ENCODE results near the gene CAP2. TPM values are rescaled to one million over a fixed set of nuclear protein-coding genes. Genes with fewer than 3 reads are reported as not detected.

CAP2 gene
- total and polyA plus RNA-seq, 9 of the 15 experiments (the other 6 are each of a cell fraction or from before 2014, with no cell fraction given), result not detected

DNA sequence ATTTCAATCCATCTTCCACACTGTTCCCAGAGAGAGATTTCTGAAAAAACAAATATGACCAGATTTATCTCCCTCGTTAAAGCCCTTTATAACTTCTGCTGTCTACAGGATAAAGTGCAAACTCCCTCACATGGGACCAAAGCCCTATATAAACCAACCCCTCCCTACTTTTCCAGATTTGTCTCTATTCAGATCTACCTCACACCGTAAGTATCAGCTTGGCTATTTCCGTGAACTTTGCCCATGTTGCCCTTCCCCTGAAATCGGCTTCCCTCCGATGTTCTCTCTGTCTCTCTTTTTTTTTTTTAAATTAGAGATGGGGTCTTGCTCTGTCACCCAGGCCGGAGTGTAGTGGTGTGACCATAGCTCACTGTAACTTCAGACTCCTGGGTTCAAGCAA lies 194.6 kb downstream of the CAP2 start:
- in situ Hi-C loops (cut with MboI) (no loop called here), intact Hi-C loops (cut with micrococcal nuclease) (loop anchor here (5.0 to 10.0 kb wide), 2 partner anchors 313 to 529 kb away; no protein-coding TSS in a partner anchor)
- WGBS (ENCODE audit: insufficient coverage, low coverage, missing lambda C conversion rate), result 8% methylated on average over 6 of the region's 6 CpGs

DNA sequence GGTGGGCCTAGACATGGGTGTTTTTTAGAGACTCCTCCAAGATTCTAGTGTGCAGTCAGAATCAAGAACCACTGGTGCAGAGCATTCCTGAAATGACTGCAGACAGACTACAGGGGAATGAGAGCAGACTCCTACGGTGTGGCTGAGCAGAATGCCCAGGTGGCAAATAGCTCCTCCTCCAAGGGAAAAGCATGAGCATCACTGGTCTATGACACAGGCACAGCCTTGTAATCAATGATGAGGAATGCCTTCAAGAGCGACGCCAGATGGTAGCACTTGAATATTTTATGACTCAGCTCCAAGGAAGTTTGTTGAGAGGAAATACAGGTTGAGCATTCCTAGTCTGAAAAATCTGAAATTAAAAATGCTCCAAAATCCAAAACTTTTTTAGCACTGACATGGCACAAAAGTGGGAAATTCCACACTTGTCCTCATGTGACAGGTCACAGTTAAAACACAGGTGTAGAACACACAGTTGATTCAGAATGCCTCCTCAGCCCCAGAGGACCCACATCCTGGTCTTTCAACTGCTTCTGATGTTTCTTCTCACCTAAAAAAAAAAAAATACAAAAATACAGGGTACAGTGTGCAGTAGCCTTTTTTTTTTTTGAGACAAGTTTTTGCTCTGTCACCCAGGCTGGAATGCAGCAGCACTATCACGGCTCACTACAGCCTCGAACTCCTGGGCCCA lies 196.2 kb downstream of the CAP2 start:
- Histone ChIP-seq H3K27ac (ENCODE audit: extremely low read depth, low read depth, low read length) (no peak overlapping the region), H4K20me1 (replicated peaks; ENCODE audit: control insufficient read depth, insufficient read depth, low read length) (no peaks in the 10 kb centered on the region), H3K27me3 (ENCODE audit: control insufficient read depth in 2 of 2, insufficient read depth in 2 of 2, low read length in 2 of 2) (no peaks in the 10 kb centered on the region), H3K36me3 (ENCODE audit: control insufficient read depth, insufficient read depth, low read length) (no peaks in the 10 kb centered on the region), H2AFZ (ENCODE audit: low read depth, low read length) (no peak overlapping the region), H3K9me3 (replicated peaks; ENCODE audit: control insufficient read depth, insufficient read depth, low read depth, low read length) (no peaks in the 10 kb centered on the region), H3K4me3 (no peak overlapping the region), H3K9me1 (ENCODE audit: control insufficient read depth, insufficient read depth, low read length) (no peaks in the 10 kb centered on the region), H3K9ac (ENCODE audit: insufficient read depth in 1 of 2, low read depth in 2 of 2, low read length in 2 of 2) (no peak overlapping the region), H3K79me2 (ENCODE audit: control insufficient read depth, insufficient read depth, low read length) (no peaks in the 10 kb centered on the region), H3K4me1 (replicated peaks in 1 of 2; ENCODE audit: control insufficient read depth in 2 of 2, insufficient read depth in 2 of 2, low read length in 2 of 2) (no peaks in the 10 kb centered on the region), H3K4me2 (ENCODE audit: insufficient read depth, low read length) (no peak overlapping the region)
- ChIA-PET CTCF (ENCODE audit: low intra/inter-chr PET ratio) (interaction anchor here (1.1 kb wide), 1 partner anchor 914 kb away, joined by 5 read pairs; no protein-coding TSS in a partner anchor), POLR2A (interaction anchor here (0.6 kb wide), 1 partner anchor 169 kb away, joined by 3 read pairs; no protein-coding TSS in a partner anchor)
- WGBS (ENCODE audit: insufficient coverage, low coverage, missing lambda C conversion rate), result 24% methylated on average over 4 of the region's 5 CpGs
- DNase-seq (ENCODE audit: extremely low read depth in 1 of 4, low spot score in 3 of 4) (no peak), ATAC-seq (peak; percentile 64), FAIRE-seq (peak; percentile 23)
- BruUV-seq (replicated peaks), result no TSS peak
- intact Hi-C loops (cut with micrococcal nuclease), result loop anchor here (5.0 to 10.0 kb wide), 2 partner anchors 315 to 528 kb away; no protein-coding TSS in a partner anchor
- in situ Hi-C loops (cut with MboI), result loop anchor here (5.0 kb wide), 2 partner anchors 432 to 903 kb away; no protein-coding TSS in a partner anchor
- TF ChIP-seq RAD21 (CRISPR knock-in tag; conservative IDR thresholded peaks at IDR 0.05 in 1 of 2, IDR thresholded peaks at IDR 0.05 in 1 of 2), result peak in 1 of 2 experiments; percentile 76; a peak in 3 of 4 replicates
- TF ChIP-seq, protein P1, sequence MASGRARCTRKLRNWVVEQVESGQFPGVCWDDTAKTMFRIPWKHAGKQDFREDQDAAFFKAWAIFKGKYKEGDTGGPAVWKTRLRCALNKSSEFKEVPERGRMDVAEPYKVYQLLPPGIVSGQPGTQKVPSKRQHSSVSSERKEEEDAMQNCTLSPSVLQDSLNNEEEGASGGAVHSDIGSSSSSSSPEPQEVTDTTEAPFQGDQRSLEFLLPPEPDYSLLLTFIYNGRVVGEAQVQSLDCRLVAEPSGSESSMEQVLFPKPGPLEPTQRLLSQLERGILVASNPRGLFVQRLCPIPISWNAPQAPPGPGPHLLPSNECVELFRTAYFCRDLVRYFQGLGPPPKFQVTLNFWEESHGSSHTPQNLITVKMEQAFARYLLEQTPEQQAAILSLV (tag; IDR thresholded peaks at IDR 0.05), result no peak
- no peak for TF ChIP-seq GATA2 (CRISPR knock-in tag; IDR thresholded peaks at IDR 0.05)
- no peak for TF ChIP-seq CBX1 (IDR thresholded peaks at IDR 0.05; ENCODE audit: low read depth)
- TF ChIP-seq, protein P2, sequence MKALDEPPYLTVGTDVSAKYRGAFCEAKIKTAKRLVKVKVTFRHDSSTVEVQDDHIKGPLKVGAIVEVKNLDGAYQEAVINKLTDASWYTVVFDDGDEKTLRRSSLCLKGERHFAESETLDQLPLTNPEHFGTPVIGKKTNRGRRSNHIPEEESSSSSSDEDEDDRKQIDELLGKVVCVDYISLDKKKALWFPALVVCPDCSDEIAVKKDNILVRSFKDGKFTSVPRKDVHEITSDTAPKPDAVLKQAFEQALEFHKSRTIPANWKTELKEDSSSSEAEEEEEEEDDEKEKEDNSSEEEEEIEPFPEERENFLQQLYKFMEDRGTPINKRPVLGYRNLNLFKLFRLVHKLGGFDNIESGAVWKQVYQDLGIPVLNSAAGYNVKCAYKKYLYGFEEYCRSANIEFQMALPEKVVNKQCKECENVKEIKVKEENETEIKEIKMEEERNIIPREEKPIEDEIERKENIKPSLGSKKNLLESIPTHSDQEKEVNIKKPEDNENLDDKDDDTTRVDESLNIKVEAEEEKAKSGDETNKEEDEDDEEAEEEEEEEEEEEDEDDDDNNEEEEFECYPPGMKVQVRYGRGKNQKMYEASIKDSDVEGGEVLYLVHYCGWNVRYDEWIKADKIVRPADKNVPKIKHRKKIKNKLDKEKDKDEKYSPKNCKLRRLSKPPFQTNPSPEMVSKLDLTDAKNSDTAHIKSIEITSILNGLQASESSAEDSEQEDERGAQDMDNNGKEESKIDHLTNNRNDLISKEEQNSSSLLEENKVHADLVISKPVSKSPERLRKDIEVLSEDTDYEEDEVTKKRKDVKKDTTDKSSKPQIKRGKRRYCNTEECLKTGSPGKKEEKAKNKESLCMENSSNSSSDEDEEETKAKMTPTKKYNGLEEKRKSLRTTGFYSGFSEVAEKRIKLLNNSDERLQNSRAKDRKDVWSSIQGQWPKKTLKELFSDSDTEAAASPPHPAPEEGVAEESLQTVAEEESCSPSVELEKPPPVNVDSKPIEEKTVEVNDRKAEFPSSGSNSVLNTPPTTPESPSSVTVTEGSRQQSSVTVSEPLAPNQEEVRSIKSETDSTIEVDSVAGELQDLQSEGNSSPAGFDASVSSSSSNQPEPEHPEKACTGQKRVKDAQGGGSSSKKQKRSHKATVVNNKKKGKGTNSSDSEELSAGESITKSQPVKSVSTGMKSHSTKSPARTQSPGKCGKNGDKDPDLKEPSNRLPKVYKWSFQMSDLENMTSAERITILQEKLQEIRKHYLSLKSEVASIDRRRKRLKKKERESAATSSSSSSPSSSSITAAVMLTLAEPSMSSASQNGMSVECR (CRISPR knock-in tag; IDR thresholded peaks at IDR 0.05), result no peak

More for the DNA sequence above, 194.6 kb downstream of the CAP2 start:
- H2AFZ ChIP-seq (ENCODE audit: low read depth, low read length), result no peak overlapping the region
- FAIRE-seq (no peak), ATAC-seq (no peak), DNase-seq (ENCODE audit: extremely low read depth in 1 of 4, low spot score in 3 of 4) (no peak)
- no peaks in the 10 kb centered on the region for H3K9me1 ChIP-seq (ENCODE audit: control insufficient read depth, insufficient read depth, low read length)
- BruUV-seq (replicated peaks), result no TSS peak
- H3K9me3 ChIP-seq (replicated peaks; ENCODE audit: control insufficient read depth, insufficient read depth, low read depth, low read length), result no peaks in the 10 kb centered on the region
- no peak overlapping the region for H3K4me2 ChIP-seq (ENCODE audit: insufficient read depth, low read length)
- ChIA-PET CTCF (ENCODE audit: low intra/inter-chr PET ratio) (no interaction called here), POLR2A (interaction anchor here (0.8 to 1.2 kb wide), 2 partner anchors 11 to 12 kb away, joined by 3 read pairs; partner anchors contain the start of gene FAM8A1)
- H4K20me1 ChIP-seq (replicated peaks; ENCODE audit: control insufficient read depth, insufficient read depth, low read length), result no peaks in the 10 kb centered on the region
- TF ChIP-seq ZNF347 (CRISPR knock-in tag; IDR thresholded peaks at IDR 0.05; ENCODE audit: low read depth) (no peak), TRIM24 (IDR thresholded peaks at IDR 0.05) (no peak), POLR3A (IDR thresholded peaks at IDR 0.05; ENCODE audit: borderline replicate concordance, extremely low read depth, insufficient read depth, insufficient read length) (no peak), ZC3H11A (IDR thresholded peaks at IDR 0.05; ENCODE audit: low read depth, low read length) (no peak)
- TF ChIP-seq, protein P3, sequence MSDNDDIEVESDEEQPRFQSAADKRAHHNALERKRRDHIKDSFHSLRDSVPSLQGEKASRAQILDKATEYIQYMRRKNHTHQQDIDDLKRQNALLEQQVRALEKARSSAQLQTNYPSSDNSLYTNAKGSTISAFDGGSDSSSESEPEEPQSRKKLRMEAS (CRISPR knock-in tag; IDR thresholded peaks at IDR 0.05), result no peak
- H3K79me2 ChIP-seq (ENCODE audit: control insufficient read depth, insufficient read depth, low read length), result no peaks in the 10 kb centered on the region
- H3K9ac ChIP-seq (ENCODE audit: insufficient read depth in 1 of 2, low read depth in 2 of 2, low read length in 2 of 2), result no peak overlapping the region
- no peaks in the 10 kb centered on the region for H3K36me3 ChIP-seq (ENCODE audit: control insufficient read depth, insufficient read depth, low read length)
- no peaks in the 10 kb centered on the region for H3K4me1 ChIP-seq (replicated peaks in 1 of 2; ENCODE audit: control insufficient read depth in 2 of 2, insufficient read depth in 2 of 2, low read length in 2 of 2)
- H3K27me3 ChIP-seq (ENCODE audit: control insufficient read depth in 2 of 2, insufficient read depth in 2 of 2, low read length in 2 of 2), result no peaks in the 10 kb centered on the region
- H3K4me3 ChIP-seq, result no peak overlapping the region
- H3K27ac ChIP-seq (ENCODE audit: extremely low read depth, low read depth, low read length), result no peak overlapping the region
